Measurements from ENCODE around the gene ZNF24. TPM values are rescaled to one million over a fixed set of nuclear protein-coding genes. Genes with fewer than 3 reads are reported as not detected.
A peak's percentile ranks its signal among the peaks of the same experiment; 100 is the strongest.

Gene ZNF24
- total RNA-seq (2012; rRNA removed) (20.8 and 38.3 TPM in 2 replicates), polyA plus RNA-seq (2012; rRNA removed) (5.6 and 7.6 TPM in 2 replicates), Bru-seq, nascent RNA (percentile 94 among the genes with signal in this experiment), BruChase-seq, experiment 1, labeled RNA remaining after a 6-hour chase (percentile 72 among the genes with signal in this experiment), BruChase-seq, experiment 2, labeled RNA remaining after a 2-hour chase (percentile 99 among the genes with signal in this experiment)
- polyA plus RNA-seq (2012; cell fraction: cytosol; rRNA removed), result 0.90 and 1.6 TPM in 2 replicates
- 1.8 and 10.5 TPM in 2 replicates for polyA plus RNA-seq (2012; cell fraction: nucleus; rRNA removed; ENCODE audit: low replicate concordance)
- long read RNA-seq, full-length matches to known transcripts, result 23 of 27 reads
- long read RNA-seq, partial matches to known transcripts, result 1 of 27 reads
- long read RNA-seq, other reads (novel, unspliced or antisense), result 3 of 27 reads

- Histone ChIP-seq H3K56ac (ENCODE audit: extremely low read depth, insufficient read depth, low read length) (peak within 1 kb of the TSS; percentile 93), H4K91ac (ENCODE audit: insufficient read depth, low read depth, low read length) (peak within 1 kb of the TSS; percentile 84), H4K8ac (ENCODE audit: low read depth in 2 of 2, low read length in 2 of 2) (peak within 1 kb of the TSS; percentile 70 to 93), H2BK15ac (ENCODE audit: low read depth, low read length) (peak within 1 kb of the TSS; percentile 35; the same call in 1 of the 3 replicates), H3K4ac (ENCODE audit: low read depth, low read length) (peak within 1 kb of the TSS; percentile 96), H3K27me3 (ENCODE audit: control insufficient read depth, insufficient read depth, low read length) (no peaks in the 10 kb centered on the region), H3K4me3 (ENCODE audit: insufficient read depth, low read depth, low read length) (peak within 1 kb of the TSS; percentile 66), H2AK5ac (ENCODE audit: low read depth, low read length) (peak within 1 kb of the TSS; percentile 71; the same call in 1 of the 2 replicates), H3K9me3 (ENCODE audit: control insufficient read depth, insufficient read depth, low read length) (no peaks in the 10 kb centered on the region), H2AK9ac (replicated peaks; ENCODE audit: low read depth, low read length, poor library complexity) (peak within 1 kb of the TSS; percentile 95), H2AFZ (replicated peaks; ENCODE audit: low read length, poor library complexity) (peak within 1 kb of the TSS; percentile 97), H3K23ac (ENCODE audit: low read depth, low read length) (peak within 1 kb of the TSS; percentile 86), H3K27ac (ENCODE audit: insufficient read depth, low read length) (peak within 1 kb of the TSS; percentile 84), H4K20me1 (ENCODE audit: insufficient read depth, low read length) (peaks cover 44% of the 10 kb centered on the region), H2BK20ac (ENCODE audit: low read depth, low read length) (peak within 1 kb of the TSS; percentile 50), H3K14ac (replicated peaks; ENCODE audit: low read depth, low read length) (peak within 1 kb of the TSS; percentile 89), H3K79me1 (ENCODE audit: low read depth in 1 of 2, low read length in 2 of 2) (peaks cover 9 to 37% of the 10 kb centered on the region in 2 experiments), H3K4me1 (ENCODE audit: control insufficient read depth, insufficient read depth, low read length) (peaks cover 2% of the 10 kb centered on the region; the same call in 1 of the 2 replicates), H4K5ac (ENCODE audit: low read depth, low read length) (peak within 1 kb of the TSS; percentile 37; the same call in 1 of the 2 replicates), H3K9ac (ENCODE audit: low read depth, low read length) (peak within 1 kb of the TSS; percentile 84), H3K36me3 (ENCODE audit: control insufficient read depth, insufficient read depth, low read length) (peaks cover 11% of the 10 kb centered on the region), H3K4me2 (ENCODE audit: low read depth, low read length) (peak within 1 kb of the TSS; percentile 95), H3K18ac (ENCODE audit: low read depth, low read length) (peak within 1 kb of the TSS; percentile 19), H2BK120ac (ENCODE audit: low read depth, low read length) (peak within 1 kb of the TSS; percentile 60), H2BK5ac (ENCODE audit: low read depth, low read length, poor library complexity, severe bottlenecking) (peak within 1 kb of the TSS; percentile 84), H3K9me1 (ENCODE audit: insufficient read depth, low read length) (peaks cover 13% of the 10 kb centered on the region)
- in situ Hi-C loops (cut with MboI; ENCODE audit: low sequenced_read_pairs) (loop anchor here (5.0 kb wide), 1 partner anchor 102 kb away; the partner anchor contains the start of gene ZNF397), intact Hi-C loops (cut with micrococcal nuclease) (loop anchor here (2.0 kb wide), 1 partner anchor 103 kb away; the partner anchor contains the start of gene ZNF397), dilution Hi-C loops (cut with HindIII; ENCODE audit: low sequenced_read_pairs, unreplicated experiment) (no loop called here)
- DNase-seq (peak; percentile 87), ATAC-seq (ENCODE audit: low read depth) (peak; percentile 93)
- POLR2A ChIA-PET (ENCODE audit: unreplicated experiment), result interaction anchor here (0.6 kb wide), 1 partner anchor 387 kb away, joined by 11 read pairs; no protein-coding TSS in a partner anchor
- no TSS peak for BruUV-seq (replicated peaks)
- CTCF ChIA-PET, result interaction anchor here (1.0 kb wide), 1 partner anchor 11 kb away, joined by 4 read pairs; no protein-coding TSS in a partner anchor
- WGBS, 2 experiments (ENCODE audit: extremely low coverage in 2 of 2, insufficient read length in 1 of 2), result 0% methylated on average over 13 of the region's 64 CpGs; no CpG with 5 or more reads in 1 of the 2 experiments
- no peak for TF ChIP-seq CHD1 (IDR thresholded peaks at IDR 0.05; ENCODE audit: low read depth, low read length)
- no peak for TF ChIP-seq RCOR1 (IDR thresholded peaks at IDR 0.05; ENCODE audit: insufficient replicate concordance, low read length)
- peak; percentile 30 for TF ChIP-seq USF2 (IDR thresholded peaks at IDR 0.05; ENCODE audit: low read depth, low read length)
- TF ChIP-seq ELK1 (IDR thresholded peaks at IDR 0.05; ENCODE audit: borderline replicate concordance, low read depth, low read length), result 0 out of 2 replicates have a peak, but pooled peaks have one; percentile 22
- TF ChIP-seq CTCF (conservative IDR thresholded peaks at IDR 0.05; ENCODE audit: low read depth, low read length), result no peak
- no peak for TF ChIP-seq SMC3 (IDR thresholded peaks at IDR 0.05; ENCODE audit: low read depth, low read length)
- TF ChIP-seq RFX5 (IDR thresholded peaks at IDR 0.05; ENCODE audit: low read depth, low read length), result no peak
- TF ChIP-seq MAZ (IDR thresholded peaks at IDR 0.05; ENCODE audit: borderline replicate concordance, low read depth, low read length), result peak; percentile 91; the same call in 1 of the 2 replicates
- peak; percentile 63 for TF ChIP-seq CEBPB (IDR thresholded peaks at IDR 0.05; ENCODE audit: low read depth, low read length)
Observed at GRCh38 chr18:35343936-35344735, at the start of gene ZNF24. TSS of gene ZNF24 (minus strand) at chr18:35344420. CDS start at chr18:35340650, 3,770 bp downstream.
